ENCODE measurements around the gene LLGL2.

Gene LLGL2

DNA sequence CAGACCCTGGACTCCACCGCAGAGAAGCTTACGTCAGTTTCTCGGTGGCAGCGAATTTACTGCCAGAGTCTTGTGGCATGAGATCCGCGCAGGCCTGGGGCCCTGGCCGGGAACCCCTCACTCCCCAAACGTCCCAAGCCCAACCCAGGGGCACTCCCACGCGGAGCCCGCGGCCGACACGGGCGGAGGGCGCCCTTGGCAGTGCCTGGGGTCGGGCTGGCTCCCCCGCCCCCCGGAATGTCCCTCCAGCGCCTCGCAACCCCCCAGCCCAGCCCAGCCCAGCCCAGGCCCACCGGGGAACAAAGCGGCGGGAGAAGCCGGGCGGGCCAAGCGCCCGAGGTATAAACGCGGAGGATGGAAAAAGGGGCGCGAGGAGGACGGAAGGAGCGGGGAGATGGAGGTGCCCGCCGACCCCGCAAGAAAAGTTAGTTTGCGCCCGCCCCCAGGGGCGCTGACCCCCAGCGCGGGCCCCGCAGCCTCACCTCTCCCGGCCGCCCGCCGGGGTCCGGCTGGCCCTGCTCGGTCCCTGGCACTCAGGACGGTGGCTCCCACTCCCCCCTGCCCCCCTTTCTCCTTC is 10.5 kb upstream of the LLGL2 start:
- TF ChIP-seq, protein P1, sequence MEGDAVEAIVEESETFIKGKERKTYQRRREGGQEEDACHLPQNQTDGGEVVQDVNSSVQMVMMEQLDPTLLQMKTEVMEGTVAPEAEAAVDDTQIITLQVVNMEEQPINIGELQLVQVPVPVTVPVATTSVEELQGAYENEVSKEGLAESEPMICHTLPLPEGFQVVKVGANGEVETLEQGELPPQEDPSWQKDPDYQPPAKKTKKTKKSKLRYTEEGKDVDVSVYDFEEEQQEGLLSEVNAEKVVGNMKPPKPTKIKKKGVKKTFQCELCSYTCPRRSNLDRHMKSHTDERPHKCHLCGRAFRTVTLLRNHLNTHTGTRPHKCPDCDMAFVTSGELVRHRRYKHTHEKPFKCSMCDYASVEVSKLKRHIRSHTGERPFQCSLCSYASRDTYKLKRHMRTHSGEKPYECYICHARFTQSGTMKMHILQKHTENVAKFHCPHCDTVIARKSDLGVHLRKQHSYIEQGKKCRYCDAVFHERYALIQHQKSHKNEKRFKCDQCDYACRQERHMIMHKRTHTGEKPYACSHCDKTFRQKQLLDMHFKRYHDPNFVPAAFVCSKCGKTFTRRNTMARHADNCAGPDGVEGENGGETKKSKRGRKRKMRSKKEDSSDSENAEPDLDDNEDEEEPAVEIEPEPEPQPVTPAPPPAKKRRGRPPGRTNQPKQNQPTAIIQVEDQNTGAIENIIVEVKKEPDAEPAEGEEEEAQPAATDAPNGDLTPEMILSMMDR (IDR thresholded peaks at IDR 0.05; ENCODE audit: low read depth, low read length), result no peak
- H3K4me3 ChIP-seq (ENCODE audit: low read depth, low read length), result peak overlapping the region; percentile 80

DNA sequence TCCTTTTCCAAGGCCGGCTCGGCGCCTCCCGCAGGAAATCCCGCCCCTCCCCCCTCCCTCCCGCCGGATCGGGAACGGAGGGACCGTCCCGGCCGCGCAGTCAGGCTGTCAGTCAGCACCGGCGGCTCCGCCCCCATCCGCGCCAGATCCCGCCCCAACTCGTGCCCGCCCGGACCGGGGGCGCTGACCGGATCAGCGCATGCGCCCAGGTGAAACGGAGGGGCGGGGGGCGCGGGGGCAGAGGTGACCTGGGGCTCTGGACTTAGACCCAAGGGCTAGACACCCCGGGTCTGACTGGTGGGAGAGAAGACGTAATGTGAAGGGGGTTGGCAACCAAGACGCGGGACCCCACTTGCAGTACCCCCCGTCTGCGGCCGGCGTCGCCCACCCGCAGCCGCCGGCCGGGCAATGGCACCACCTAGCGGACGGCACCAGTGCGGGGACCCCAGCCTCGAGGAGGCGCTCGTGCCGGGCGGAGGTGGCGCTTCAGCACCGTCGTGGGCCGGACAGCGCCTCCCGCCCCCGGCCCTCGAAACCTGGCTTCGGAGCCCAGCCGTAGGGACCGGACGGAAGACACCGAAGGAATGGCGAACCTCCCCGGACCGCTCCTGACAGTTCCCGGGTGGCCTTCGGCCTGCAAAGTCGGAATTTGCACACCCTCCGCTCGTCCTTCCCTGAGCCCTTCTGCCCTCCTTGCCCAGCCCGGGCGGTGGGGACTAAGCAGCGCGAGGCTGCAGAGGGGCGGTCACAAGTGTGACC is 9.8 kb upstream of the LLGL2 start, which contains the start of gene CASKIN2:
TSS of gene CASKIN2 (minus strand) at position 42 of the 759 bp plus-strand sequence. CDS start 1,733 bp downstream, outside the sequence.
- TF ChIP-seq, protein P1 (IDR thresholded peaks at IDR 0.05; ENCODE audit: low read depth, low read length), result peak; percentile 96
- H3K4me3 ChIP-seq (ENCODE audit: low read depth, low read length), result peak within 1 kb of the TSS; percentile 80

DNA sequence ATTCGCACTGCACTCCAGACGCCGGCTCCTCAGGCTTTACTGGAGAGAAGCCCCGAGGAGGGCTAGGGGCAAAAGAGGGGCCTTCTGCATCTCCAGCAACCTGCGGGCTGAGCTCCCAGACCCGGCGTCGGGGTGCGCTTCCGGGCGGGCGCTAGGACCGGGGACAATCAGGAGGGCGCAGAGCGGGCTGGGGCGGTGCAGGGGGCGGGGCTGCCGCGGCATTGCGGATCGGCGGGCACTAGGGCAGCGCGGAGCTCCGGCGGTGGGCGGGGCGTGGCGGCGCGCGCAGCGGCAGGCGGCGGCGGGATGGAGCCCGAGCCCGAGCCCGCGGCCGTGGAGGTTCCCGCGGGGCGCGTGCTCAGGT is 9.3 kb upstream of the LLGL2 start, which contains the start of gene TSEN54:
TSS of gene TSEN54 (plus strand) at position 274 of the 364 bp plus-strand sequence. CDS start at position 307, 33 bp downstream.
- TF ChIP-seq, protein P1 (IDR thresholded peaks at IDR 0.05; ENCODE audit: low read depth, low read length), result no peak
- H3K4me3 ChIP-seq (ENCODE audit: low read depth, low read length), result peak within 1 kb of the TSS; percentile 80

DNA sequence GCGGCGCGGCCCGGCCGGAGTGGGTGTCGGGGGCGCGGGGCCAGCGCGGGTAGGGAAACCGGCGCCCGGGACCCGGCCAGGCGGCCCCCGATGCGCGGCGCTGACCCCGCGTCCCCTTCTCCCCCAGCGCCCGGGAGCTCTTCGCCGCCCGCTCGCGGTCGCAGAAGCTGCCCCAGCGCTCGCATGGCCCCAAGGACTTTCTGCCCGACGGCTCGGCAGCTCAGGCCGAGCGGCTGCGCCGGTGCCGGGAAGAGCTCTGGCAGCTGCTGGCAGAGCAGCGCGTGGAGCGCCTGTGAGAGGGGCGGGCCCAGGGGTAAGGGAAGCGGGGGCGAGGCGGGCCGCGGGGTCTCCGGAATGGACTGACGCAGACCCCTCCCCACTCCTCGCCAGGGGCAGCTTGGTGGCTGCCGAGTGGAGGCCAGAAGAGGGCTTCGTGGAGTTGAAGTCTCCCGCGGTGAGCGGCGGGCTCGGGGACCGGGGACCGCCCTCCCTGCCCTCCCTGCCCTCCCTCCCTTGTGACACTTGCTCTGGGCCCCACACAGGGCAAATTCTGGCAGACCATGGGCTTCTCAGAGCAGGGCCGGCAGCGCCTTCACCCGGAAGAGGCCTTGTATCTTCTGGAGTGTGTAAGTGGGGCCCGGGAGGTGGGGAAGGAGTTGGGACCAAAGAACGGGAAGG is 8.7 kb upstream of the LLGL2 start:
- peak overlapping the region; percentile 77 for H3K4me3 ChIP-seq (ENCODE audit: low read depth, low read length)
- TF ChIP-seq, protein P1 (IDR thresholded peaks at IDR 0.05; ENCODE audit: low read depth, low read length), result no peak

DNA sequence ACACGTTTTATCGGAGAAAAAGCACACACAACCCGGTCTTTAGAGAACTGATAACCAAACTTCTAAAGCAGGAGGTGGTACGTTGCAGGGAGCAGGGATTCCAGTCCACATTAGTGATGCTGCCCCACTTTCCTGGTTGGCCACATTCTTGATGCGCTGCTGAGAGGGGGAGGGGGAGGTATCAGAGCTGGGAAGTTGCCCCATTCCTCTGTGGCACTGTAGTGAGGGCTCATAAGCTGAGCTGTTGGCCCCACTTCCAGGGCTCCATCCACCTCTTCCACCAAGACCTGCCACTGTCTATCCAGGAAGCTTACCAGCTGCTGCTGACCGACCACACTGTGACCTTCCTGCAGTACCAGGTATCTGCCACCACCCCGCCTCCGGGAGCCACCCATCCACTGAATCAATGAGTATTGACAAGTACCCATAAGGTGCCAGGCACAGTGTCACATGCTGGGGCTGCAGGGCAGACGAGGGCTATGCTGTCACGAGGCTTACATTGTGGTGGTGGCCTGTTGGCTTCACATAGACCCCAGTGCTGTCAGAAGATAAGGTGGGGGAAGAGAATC is 8.1 kb upstream of the LLGL2 start:
- H3K4me3 ChIP-seq (ENCODE audit: low read depth, low read length), result peak overlapping the region; percentile 77
- TF ChIP-seq, protein P1 (IDR thresholded peaks at IDR 0.05; ENCODE audit: low read depth, low read length), result no peak

DNA sequence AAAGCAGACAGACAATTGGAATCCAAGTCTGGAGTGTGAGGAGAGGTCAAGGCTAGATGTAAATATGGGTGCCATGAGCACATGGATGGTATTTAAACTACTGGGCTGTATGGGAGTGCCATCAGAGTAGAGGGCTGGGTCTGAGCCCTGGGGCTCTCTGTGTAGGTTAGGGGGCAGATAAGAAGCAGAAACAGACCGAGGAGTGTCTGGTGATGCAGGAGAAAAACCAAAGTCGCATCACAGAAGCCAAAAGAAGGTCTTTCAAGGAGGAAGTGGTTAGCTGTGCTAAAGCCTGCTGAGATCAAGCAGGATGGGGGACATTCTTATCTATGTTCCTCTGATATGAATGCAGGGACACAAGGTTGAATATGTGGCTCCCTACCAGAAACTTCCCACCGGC is 7.3 kb upstream of the LLGL2 start:
- TF ChIP-seq, protein P1 (IDR thresholded peaks at IDR 0.05; ENCODE audit: low read depth, low read length), result no peak
- no peak overlapping the region for H3K4me3 ChIP-seq (ENCODE audit: low read depth, low read length)

Measured in WI38 (cell line).